Natural killer cell (primary cell): ENCODE data around the gene GALNT13. TPM values are rescaled to one million over a fixed set of nuclear protein-coding genes. Genes with fewer than 3 reads are reported as not detected.

ENCODE experiments used
- ATAC-seq, 3 donors: fragments of 150-1000 bp in 2 of 3; fragments of 200-7000 bp in 1 of 3; cut with Tn5 transposase; 1 replicate in 1 of 3; 2 replicates in 2 of 3; pipeline ENCODE4 v1.10.0; 2021; ENCODE audit warnings: mild to moderate bottlenecking in 2 of 3, moderate library complexity in 2 of 3
- DNase-seq, 2 donors: peaks; one replicate each; pipeline versions ENCODE4 v3.0.0 to v3.0.0-alpha.2; 2013 to 2021; ENCODE audit warnings: mixed read lengths in 1 of 2
- H3K27ac ChIP-seq: one replicate; pipeline ENCODE4 v1.5.1; 2013; ENCODE audit warnings: mild to moderate bottlenecking, low read length
- H3K27me3 ChIP-seq: one replicate; pipeline ENCODE4 v1.6.1; 2013; ENCODE audit warnings: low read length; ENCODE audit not compliant: control insufficient read depth, insufficient read depth
- H3K36me3 ChIP-seq: one replicate; pipeline ENCODE4 v1.6.1; 2013; ENCODE audit warnings: low read length; ENCODE audit not compliant: control insufficient read depth, insufficient read depth
- H3K4me1 ChIP-seq: one replicate; pipeline ENCODE4 v1.6.1; 2013; ENCODE audit warnings: low read length; ENCODE audit not compliant: control insufficient read depth, insufficient read depth
- H3K4me3 ChIP-seq: one replicate; pipeline ENCODE4 v1.5.1; 2013; ENCODE audit warnings: low read length
- H3K9me3 ChIP-seq: one replicate; pipeline ENCODE4 v1.6.1; 2013; ENCODE audit warnings: low read length; ENCODE audit not compliant: control insufficient read depth, insufficient read depth
- H3K27ac Mint-ChIP-seq, 2 donors: one replicate each; pipeline ENCODE4 v1.8.0; 2022; ENCODE audit warnings: mild to moderate bottlenecking in 2 of 2, mixed read lengths in 2 of 2, moderate library complexity in 1 of 2
- H3K27me3 Mint-ChIP-seq, 2 donors: one replicate each; pipeline ENCODE4 v1.8.0; 2022; ENCODE audit warnings: low read depth in 2 of 2, mixed read lengths in 2 of 2
- H3K36me3 Mint-ChIP-seq: one replicate; pipeline ENCODE4 v1.8.0; 2022; ENCODE audit warnings: mixed read lengths
- H3K4me1 Mint-ChIP-seq, 2 donors: one replicate each; pipeline ENCODE4 v1.8.0; 2022; ENCODE audit warnings: mixed read lengths in 2 of 2
- H3K4me3 Mint-ChIP-seq: one replicate; pipeline ENCODE4 v1.8.0; 2022; ENCODE audit warnings: mild to moderate bottlenecking, moderate library complexity, mixed read lengths
- H3K9me3 Mint-ChIP-seq, 2 donors: one replicate each; pipeline ENCODE4 v1.8.0; 2022; ENCODE audit warnings: mixed read lengths in 2 of 2
- CTCF ChIP-seq: fragments of 200-600 bp; IDR thresholded peaks from one replicate; pipeline ENCODE4 v1.8.0; 2022; ENCODE audit warnings: antibody characterized with exemption
- WGBS: methylation state at CpG from one replicate; pipeline ENCODE4 v1.1.7; 2013; ENCODE audit warnings: missing lambda C conversion rate; ENCODE audit not compliant: insufficient coverage; 5-methylcytosine and 5-hydroxymethylcytosine counted together
- intact Hi-C: fragments of 100-400 bp; cut with micrococcal nuclease; formaldehyde crosslinking; loops from one replicate; pipeline ENCODE4 v1.14.2; 2022
- total RNA-seq, 4 donors: library from RNA; stranded (reverse); fragments of 120-200 nt in 1 of 4; gene quantifications; one replicate each; pipeline versions ENCODE4 v1.2.3 to v1.2.4, GENCODE V29; 2013 to 2022

The GALNT13 gene
- total RNA-seq, 3 donors from 2014 or later (not counting 1 experiment from before 2014, with no cell fraction given): not detected

GRCh38 chr2:154198866-154199265 lies 327.1 kb downstream of the GALNT13 start:
- no peak for ATAC-seq
- no peaks in the 10 kb centered on the region for H3K4me1 Mint-ChIP-seq
- peaks cover 10% of the 10 kb centered on the region for H3K36me3 Mint-ChIP-seq
- Histone ChIP-seq H3K9me3 (no peaks in the 10 kb centered on the region), H3K27me3 (no peaks in the 10 kb centered on the region), H3K36me3 (no peaks in the 10 kb centered on the region), H3K27ac (no peak overlapping the region), H3K4me3 (no peak overlapping the region), H3K4me1 (no peaks in the 10 kb centered on the region)
- intact Hi-C loops: no loop called here
- DNase-seq: no peak
- H3K27ac Mint-ChIP-seq: no peak overlapping the region
- 0% methylated on average over 1 of the region's 1 CpG for WGBS
- no peak for TF ChIP-seq CTCF
- no peaks in the 10 kb centered on the region for H3K27me3 Mint-ChIP-seq
- H3K4me3 Mint-ChIP-seq: no peak overlapping the region
- H3K9me3 Mint-ChIP-seq: peaks cover 7 to 17% of the 10 kb centered on the region in 2 donors

- intact Hi-C loops: no loop called here
- Histone ChIP-seq H3K9me3 (no peaks in the 10 kb centered on the region), H3K4me3 (no peak overlapping the region), H3K27ac (no peak overlapping the region), H3K4me1 (no peaks in the 10 kb centered on the region), H3K27me3 (no peaks in the 10 kb centered on the region), H3K36me3 (no peaks in the 10 kb centered on the region)
- H3K4me3 Mint-ChIP-seq: no peak overlapping the region
- H3K4me1 Mint-ChIP-seq: no peaks in the 10 kb centered on the region
- H3K27ac Mint-ChIP-seq: no peak overlapping the region
- no peak for ATAC-seq
- H3K27me3 Mint-ChIP-seq: no peaks in the 10 kb centered on the region
- H3K36me3 Mint-ChIP-seq: no peaks in the 10 kb centered on the region
- DNase-seq: no peak
- H3K9me3 Mint-ChIP-seq: peaks cover 9 to 19% of the 10 kb centered on the region in 2 donors
- no peak for TF ChIP-seq CTCF
These were observed 331.5 kb downstream of the GALNT13 start for GRCh38 chr2:154203206-154203605.

- TF ChIP-seq CTCF: no peak
- no peaks in the 10 kb centered on the region for H3K36me3 Mint-ChIP-seq
- H3K9me3 Mint-ChIP-seq: peaks cover 11 to 19% of the 10 kb centered on the region in 2 donors
- Histone ChIP-seq H3K27me3 (no peaks in the 10 kb centered on the region), H3K4me1 (no peaks in the 10 kb centered on the region), H3K4me3 (no peak overlapping the region), H3K27ac (no peak overlapping the region), H3K9me3 (no peaks in the 10 kb centered on the region), H3K36me3 (no peaks in the 10 kb centered on the region)
- ATAC-seq (no peak), DNase-seq (no peak)
- no peaks in the 10 kb centered on the region for H3K27me3 Mint-ChIP-seq
- H3K4me3 Mint-ChIP-seq: no peak overlapping the region
- no peaks in the 10 kb centered on the region for H3K4me1 Mint-ChIP-seq
- H3K27ac Mint-ChIP-seq: no peak overlapping the region
- WGBS: 95% methylated on average over 2 of the region's 2 CpGs
- intact Hi-C loops: no loop called here
These were observed 332.2 kb downstream of the GALNT13 start for GRCh38 chr2:154203902-154204301.

- Mint-ChIP-seq H3K36me3 (no peaks in the 10 kb centered on the region), H3K9me3 (peaks cover 21 to 25% of the 10 kb centered on the region in 2 donors), H3K27me3 (no peaks in the 10 kb centered on the region), H3K27ac (no peak overlapping the region), H3K4me3 (no peak overlapping the region), H3K4me1 (no peaks in the 10 kb centered on the region)
- WGBS: no CpG with 5 or more reads among the region's 2 CpGs
- Histone ChIP-seq H3K4me3 (no peak overlapping the region), H3K36me3 (no peaks in the 10 kb centered on the region), H3K27ac (no peak overlapping the region), H3K9me3 (no peaks in the 10 kb centered on the region), H3K27me3 (no peaks in the 10 kb centered on the region), H3K4me1 (no peaks in the 10 kb centered on the region)
- TF ChIP-seq CTCF: no peak
- ATAC-seq (no peak), DNase-seq (no peak)
- intact Hi-C loops: no loop called here
These were observed 335.7 kb downstream of the GALNT13 start for GRCh38 chr2:154207288-154208047.
